GM12891 (cell line): ENCODE results near the gene TTC8.

Experiments used
- DNase-seq: peaks from one replicate; pipeline ENCODE4 v3.0.0; 2011; ENCODE audit warnings: low spot score; ENCODE audit not compliant: insufficient read length
- FAIRE-seq: peaks from 2 replicates; lab custom pipeline; 2011; peaks lifted over from hg19 to GRCh38; lab: Jason Lieb, UNC
- PAX5 ChIP-seq: IDR thresholded peaks from 2 replicates; pipeline ENCODE4 v1.6.1; 2011; ENCODE audit warnings: low read length, moderate library complexity, mild to moderate bottlenecking; ENCODE audit not compliant: insufficient read depth, severe bottlenecking
- POLR2A ChIP-seq: IDR thresholded peaks from 2 replicates; pipeline ENCODE4 v1.6.1; 2011; ENCODE audit warnings: low read depth, low read length, control low read depth
- POLR2AphosphoS5 ChIP-seq: IDR thresholded peaks from 2 replicates; pipeline ENCODE4 v1.6.1; 2011; ENCODE audit warnings: low read depth, low read length, control low read depth
- POU2F2 ChIP-seq: IDR thresholded peaks from 2 replicates; pipeline ENCODE4 v1.6.1; 2011; ENCODE audit warnings: low read depth, mild to moderate bottlenecking, control low read depth, low read length, moderate library complexity
- SPI1 ChIP-seq: IDR thresholded peaks from 2 replicates; pipeline ENCODE4 v1.6.1; 2011; ENCODE audit warnings: low read depth, low read length, control low read depth
- TAF1 ChIP-seq: IDR thresholded peaks from 2 replicates; pipeline ENCODE4 v1.6.1; 2011; ENCODE audit warnings: low read depth, low read length, control low read depth

TTC8 gene

DNA sequence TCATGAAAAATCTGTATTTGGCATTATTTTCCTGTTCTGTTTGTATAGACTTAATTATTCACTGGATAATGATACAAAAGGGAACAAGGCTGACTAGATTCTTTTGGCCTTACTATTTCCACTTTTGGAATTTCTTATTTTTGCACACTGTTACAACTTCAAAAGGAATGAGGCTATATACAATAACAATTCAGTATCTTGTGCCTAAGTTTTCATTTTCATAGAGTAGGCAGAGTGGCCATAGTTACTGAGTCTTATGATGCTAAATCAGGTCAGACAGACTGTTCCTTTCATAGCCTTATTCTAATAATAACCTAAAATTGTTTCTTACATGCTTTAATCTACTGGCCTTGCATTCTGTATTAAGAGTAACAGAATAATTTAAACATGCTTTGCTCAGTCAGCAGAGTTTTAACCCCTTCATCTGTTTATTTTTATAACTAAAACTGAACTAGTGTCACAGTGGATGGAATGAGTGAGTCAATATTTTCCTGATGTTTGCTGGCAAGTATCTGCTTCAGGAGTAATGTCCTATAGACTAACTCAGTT, 10.5 kb downstream of the TTC8 start:
- no peak for DNase-seq
- TF ChIP-seq POLR2AphosphoS5 (no peak), SPI1 (no peak), POU2F2 (no peak), PAX5 (no peak), POLR2A (no peak), TAF1 (no peak)
- no peak for FAIRE-seq

DNA sequence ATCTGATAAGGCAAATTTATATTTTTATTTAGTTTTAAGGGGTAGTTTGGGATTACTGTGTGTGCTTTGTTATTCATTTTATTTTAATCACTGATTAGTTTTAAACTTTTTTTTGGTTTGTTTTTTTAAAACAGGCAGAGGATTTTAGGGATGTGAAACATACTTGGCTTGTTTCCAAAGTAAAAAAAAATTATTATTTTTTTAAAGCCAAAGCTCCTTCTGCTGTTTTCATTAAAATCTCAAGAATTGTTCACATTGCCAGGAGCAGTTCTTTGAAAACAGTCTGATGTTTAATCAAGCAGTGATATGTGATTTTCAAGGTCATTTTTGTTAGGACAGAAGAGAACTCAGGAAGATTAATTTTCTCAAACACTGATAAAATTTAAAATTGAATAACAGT, 11.2 kb downstream of the TTC8 start:
- TF ChIP-seq SPI1 (no peak), TAF1 (no peak), PAX5 (no peak), POU2F2 (no peak)
- DNase-seq (no peak), FAIRE-seq (no peak)

DNA sequence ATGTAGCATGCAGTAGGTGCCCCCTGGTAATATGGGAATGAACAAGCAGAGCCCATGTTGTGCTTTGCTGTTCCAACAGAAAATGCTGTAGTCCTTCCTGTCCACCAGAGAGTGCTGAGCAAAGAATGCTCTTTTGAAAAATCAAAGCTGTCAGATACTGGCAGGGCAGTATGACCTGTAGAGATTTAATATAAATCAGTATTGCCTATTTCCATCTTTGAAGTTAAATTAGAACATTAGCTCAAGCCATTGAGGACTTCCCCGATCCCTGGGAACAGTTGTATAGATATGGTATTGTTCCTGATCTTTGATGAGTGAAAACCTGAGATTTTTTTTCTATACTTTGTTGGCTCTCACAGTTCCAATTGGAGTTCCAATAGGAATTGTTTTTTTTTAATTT, 13.0 kb downstream of the TTC8 start:
- TF ChIP-seq POLR2A (no peak), SPI1 (no peak), TAF1 (no peak), PAX5 (no peak), POLR2AphosphoS5 (no peak), POU2F2 (no peak)
- DNase-seq = no peak
- no peak for FAIRE-seq

DNA sequence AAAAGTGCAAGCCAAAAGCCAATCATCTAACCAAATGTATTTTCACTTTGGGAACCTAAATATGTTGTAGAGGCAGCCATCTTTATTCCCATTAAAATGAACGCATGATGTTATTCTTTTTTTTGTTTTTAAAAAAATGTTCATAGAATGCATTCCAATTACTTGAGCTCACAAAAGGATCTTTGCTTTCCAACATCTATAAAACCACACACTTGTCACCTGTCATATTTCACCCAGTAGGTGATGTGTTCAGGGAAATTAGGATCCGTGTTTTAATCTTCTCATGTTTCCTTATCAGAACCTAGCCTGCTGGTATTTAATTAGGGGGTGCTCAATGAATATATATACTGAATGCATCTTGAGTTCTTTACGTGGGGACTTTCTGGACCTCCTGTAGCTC, 13.6 kb downstream of the TTC8 start:
- TF ChIP-seq SPI1 (no peak), POU2F2 (no peak), POLR2AphosphoS5 (no peak), PAX5 (no peak), TAF1 (no peak), POLR2A (no peak)
- FAIRE-seq (no peak), DNase-seq (no peak)

DNA sequence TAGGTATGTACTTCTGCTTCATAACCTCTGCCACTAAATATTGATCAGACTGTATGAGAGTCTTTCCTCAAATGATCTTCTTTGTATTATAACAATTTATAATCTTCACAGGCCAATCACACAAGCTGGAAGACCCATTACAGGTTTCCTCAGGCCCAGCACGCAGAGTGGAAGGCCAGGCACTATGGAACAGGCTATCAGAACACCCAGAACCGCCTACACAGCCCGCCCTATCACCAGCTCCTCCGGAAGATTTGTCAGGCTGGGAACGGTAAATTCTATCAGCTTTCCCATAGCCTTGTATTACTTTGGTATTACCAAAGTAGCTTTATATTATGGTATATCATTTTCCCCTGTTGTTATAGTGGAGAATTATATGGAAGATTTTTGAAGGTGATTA, 16.5 kb downstream of the TTC8 start:
- DNase-seq (no peak), FAIRE-seq (no peak)
- no peak for TF ChIP-seq POLR2A
- TF ChIP-seq SPI1 = no peak
- TF ChIP-seq PAX5 = no peak
- no peak for TF ChIP-seq TAF1
- TF ChIP-seq POLR2AphosphoS5 = no peak

DNA sequence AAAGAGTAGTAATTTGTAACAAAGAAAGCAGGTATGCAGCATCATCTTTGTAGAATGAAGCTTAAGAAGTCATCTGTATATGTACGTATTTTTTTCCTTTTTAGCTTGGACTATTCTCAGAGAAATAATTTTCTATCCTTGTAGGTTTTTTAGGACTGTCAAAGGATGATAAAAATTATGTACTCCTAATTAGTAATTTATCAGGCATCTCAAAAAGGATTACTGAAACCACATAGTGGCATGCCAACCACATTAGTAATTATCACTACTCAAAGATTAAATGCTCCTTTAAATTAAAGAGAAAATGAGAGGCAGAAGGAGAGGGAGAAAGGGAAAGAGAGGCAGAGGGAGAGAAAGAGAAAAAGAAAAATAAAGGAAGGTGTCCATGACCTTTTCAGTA, 17.3 kb downstream of the TTC8 start:
- DNase-seq = no peak
- TF ChIP-seq POU2F2 (no peak), PAX5 (no peak), SPI1 (no peak), POLR2AphosphoS5 (no peak), POLR2A (no peak), TAF1 (no peak)
- FAIRE-seq = no peak

DNA sequence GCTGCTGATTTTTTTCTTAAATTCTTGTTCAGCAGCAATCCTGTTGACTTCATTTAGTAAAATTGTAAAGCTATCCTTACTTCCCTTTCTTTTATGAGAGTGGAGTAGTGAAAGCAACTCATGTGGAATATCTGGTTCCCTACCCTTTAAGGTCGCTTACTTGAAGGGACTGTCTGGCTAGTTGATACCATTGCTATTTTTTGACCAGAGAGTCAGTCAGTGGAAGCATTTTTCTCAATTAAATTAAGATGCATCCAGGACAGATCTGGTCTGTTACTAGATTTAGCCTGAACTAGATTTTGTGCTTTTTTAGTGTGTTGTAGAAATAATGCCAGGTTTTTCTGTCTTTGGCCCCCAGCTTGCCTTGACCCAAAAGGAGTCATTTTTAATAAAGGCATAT, 18.0 kb downstream of the TTC8 start:
- FAIRE-seq (no peak), DNase-seq (no peak)
- no peak for TF ChIP-seq PAX5
- TF ChIP-seq TAF1 = no peak
- TF ChIP-seq POU2F2 = no peak
- no peak for TF ChIP-seq POLR2A
- no peak for TF ChIP-seq SPI1
- TF ChIP-seq POLR2AphosphoS5 = no peak

DNA sequence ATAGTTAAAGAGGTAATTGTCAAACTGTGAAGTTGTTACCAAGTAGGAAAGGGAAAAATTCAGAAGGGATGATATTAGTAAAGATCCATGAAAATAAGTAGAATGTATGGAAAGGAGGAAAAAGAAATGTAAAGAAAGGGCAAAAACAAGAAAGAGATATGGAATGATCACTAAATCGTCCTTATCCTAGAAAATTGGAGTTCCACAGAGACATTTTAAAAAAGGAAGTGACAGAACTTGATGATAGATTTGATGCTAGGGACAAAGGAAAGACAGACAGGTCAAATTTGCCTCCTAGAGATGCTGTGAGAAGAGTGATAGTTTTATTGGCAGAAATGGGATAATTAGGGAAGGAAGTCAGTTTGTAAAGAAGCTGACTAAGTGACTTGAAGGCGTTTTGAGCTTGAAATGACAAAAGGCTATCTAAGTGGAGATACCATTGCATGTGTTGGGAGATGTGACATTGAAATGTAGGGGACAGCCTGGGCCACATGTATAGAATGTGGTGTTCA, 20.6 kb downstream of the TTC8 start:
- no peak for DNase-seq
- FAIRE-seq = no peak
- TF ChIP-seq TAF1 = no peak
- TF ChIP-seq SPI1 = no peak
- TF ChIP-seq PAX5 = no peak
- no peak for TF ChIP-seq POLR2A
- TF ChIP-seq POU2F2 = no peak
- no peak for TF ChIP-seq POLR2AphosphoS5

DNA sequence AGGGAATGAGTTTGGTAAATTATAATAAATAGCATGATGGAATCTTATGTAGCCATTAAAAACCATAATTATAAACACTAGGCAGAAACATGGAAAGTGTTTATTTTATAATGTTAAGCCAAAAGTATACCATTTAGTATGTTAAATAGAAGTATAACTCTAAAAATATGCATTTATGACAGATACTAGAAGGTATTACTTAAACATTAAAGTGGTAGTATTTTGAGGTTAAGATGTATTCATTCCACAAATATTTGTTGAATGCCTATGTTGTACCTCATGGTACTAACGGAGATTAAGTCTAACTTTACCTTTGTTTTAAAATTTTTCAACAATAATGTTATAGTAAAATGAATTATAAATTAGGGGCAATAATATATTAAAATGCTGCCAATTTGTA, 24.1 kb downstream of the TTC8 start:
- DNase-seq = no peak
- TF ChIP-seq SPI1 (no peak), POLR2AphosphoS5 (no peak), POLR2A (no peak), POU2F2 (no peak), PAX5 (no peak), TAF1 (no peak)
- no peak for FAIRE-seq

DNA sequence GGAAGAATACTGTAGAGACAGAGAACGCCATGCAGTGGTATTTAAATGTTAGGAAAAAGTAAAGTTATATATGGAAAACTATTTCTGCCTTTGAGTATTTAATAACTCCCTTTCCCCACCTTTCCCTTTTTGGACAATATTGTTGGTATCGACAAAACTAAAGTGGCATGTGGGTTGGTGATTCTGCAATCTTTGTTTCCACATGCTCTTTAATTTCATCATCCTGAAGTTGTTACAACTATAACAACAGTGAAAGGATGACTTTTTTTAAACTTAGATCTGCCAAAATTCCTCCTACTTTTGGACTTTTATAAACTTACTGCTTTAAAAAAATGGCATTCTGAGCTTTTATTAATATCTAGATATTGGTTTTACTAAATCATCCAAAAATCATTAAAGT, 25.3 kb downstream of the TTC8 start:
- TF ChIP-seq TAF1 = no peak
- no peak for TF ChIP-seq POLR2A
- TF ChIP-seq SPI1 = no peak

More for the DNA sequence above, 25.3 kb downstream of the TTC8 start:
- DNase-seq = no peak
- FAIRE-seq = no peak
